Measurements from ENCODE around the gene VCX.
"Not testable (repeated sequence)": the region's sequence is repeated elsewhere in the genome, so short reads cannot be mapped to it uniquely, and the experiment has no call there.

Gene VCX

DNA sequence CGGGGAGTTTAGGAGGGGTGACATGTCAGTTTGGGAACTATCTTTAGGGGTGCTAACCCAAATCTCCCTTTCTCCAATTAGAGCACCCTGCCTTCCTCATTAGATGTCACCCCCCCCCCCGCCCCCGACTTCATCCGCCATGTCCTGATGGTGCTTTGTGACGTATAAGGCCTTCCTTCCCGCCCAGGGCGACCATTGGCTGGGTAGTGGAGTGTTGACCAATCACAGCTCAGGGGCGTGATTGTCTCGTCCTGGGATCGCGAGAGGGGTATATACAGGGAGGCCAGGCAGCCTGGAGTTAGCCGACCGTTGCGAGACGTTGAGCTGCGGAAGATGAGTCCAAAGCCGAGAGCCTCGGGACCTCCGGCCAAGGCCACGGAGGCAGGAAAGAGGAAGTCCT is at the start of gene VCX:
Gene VCX, plus strand, starts transcription at position 301 of the 400 bp plus-strand sequence. Its CDS starts 33 bp downstream, at position 334.
- DNase-seq, result not testable (repeated sequence)

DNA sequence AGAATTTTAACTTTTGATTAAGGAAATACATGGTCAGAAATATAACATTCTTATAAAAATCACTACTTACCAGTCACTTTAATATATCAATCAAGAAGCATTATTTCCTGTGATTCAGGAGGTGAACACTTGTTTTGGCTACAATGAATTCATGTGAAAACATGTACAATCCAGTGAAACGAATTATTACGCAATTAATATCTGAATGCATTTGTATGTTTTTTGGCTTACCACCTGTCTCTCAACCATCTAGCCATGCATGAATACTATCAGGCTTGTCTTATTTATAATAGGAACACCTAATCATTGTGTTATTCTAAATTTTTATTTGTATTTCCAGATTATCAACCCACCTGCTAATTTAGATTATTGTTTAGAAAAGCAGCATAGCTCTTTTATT is 44.6 kb upstream of the VCX start:
- no peak for DNase-seq

DNA sequence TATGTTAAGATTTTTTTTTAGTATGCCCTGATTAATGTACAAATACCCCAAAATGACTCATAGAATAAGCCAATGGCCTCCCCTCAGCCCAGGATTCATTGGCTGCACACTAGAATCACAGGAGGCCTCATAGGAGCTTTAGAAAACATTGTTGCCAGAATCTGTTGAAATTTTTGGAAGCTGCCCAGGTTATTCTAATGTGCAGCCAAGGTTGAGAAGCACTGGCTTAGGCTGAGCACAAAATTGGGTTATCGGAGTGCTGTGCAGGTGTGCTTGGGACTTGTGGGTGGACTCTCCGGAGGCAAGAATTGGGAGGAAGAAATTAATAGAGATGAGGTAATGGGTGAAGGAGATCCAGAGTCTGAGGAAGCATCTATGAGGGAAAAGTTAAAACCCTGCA is 41.3 kb upstream of the VCX start:
- DNase-seq, result no peak

DNA sequence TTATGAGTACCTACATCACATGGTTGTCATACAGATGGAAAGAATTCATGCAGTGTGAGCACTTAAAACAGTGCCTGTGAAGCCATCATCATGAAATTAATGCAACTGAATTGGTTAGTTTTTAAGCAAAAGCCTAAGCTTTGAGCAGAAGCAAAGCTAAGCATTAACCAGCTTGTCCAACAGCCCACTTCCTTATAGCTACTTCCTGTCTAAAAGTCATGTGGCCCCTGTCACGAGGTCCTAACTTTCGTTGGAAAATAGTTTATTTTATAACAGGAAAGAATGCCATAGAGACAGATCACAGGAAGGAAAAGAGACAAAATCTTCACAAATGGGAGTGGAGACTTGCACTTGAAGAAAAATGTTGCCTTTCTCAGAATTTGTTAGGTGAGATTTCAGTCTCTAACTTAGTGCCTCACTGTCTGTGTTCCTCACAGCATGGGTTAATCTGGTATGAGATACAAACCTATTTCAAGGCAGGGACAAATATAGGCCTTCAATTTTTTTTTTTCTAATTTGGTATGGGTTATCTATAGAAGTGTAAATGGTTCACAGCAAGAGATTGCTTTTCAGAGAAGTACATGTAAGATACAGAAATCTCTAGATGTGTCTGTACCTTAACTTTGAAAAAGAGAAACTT is 27.7 kb upstream of the VCX start:
- no peak for DNase-seq

DNA sequence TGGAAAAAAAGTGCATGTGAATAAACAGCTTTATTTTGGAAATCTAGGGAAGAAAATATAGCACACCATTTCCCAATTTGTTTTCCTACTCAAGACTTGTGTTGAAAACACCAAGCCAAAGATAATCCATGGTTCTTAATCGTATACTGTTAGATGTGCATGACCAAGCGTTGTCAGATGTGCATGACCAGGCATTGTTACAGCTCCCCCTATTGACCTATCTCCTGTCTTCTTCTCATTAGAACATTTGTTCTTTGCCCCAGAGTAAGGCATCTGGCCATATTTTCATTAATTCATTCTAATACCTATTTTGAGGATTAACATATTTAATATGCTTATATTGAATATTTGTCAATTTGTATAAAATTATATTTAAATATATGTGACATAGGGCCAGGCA is 14.4 kb upstream of the VCX start:
- no peak for DNase-seq

DNA sequence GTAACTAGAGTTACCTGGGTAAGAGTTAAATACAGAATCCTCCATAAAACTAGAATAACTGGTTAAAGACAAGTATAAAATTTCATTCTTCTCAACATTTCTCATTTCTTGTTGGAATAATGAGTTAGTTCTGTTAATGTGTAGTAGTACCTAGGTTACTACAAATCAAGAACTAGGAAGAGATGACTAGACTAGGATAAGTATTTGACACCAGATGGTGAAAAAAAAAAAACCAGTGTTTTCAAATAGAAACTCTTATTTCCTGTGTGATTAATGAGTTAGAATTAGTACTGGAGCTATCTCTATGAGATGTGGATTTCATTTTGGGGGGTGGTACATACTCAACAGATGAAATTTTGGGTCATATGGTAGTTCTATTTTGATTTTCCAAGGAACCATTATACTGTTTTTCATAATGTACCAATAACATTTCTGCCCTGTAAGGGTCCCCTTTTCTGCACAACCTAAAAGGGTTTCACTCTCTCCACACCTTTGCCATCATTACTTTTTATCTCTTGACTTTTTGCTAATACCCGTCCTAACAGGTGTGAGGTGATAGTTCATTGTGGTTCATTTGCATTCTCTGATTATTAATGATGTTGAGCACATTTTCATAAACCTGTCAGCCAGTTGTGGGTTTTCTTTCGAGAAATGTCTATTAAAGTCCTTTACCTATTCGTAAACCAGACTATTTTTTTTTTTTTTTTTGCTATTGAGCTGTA is 1.7 kb upstream of the VCX start:
- no peak for DNase-seq

DNA sequence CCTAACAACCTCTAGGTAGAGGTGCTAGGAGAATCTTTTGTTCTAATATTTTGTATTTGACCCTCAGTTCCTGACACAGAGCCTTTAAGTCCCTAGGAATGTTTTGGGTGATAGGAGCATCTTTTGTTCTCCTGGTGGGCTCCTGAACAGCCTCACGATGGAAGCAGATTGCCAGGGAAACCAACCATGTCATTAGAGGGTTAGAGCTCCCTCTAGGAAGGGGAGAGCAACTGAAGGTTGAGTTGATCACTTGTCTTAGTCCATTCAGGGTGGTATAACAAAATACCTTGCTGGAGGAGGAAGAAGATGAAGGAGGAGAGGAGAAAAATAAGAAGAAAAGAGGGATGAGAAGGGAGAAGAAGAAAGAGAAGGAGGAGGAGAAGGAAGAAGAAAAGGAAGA is 9.2 kb downstream of the VCX start:
- no peak for DNase-seq

DNA sequence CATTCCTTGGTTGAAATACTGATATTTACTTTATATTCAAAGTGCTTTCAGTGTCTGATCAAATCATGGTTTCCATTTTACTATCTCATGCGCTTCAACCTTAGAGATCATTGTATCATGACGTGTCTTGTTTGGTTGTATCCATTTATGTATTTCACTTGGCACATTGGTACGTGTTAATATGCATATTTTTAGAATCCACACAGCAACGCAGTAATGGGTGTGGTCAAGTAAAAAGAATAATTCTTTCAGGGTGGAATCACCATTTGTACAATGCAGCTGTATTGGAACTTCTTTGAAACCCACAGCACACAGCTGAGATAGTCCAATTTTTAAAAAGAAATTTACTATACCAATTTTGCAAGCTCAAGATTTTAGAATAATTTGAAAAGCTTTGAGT is 29.1 kb downstream of the VCX start:
- no peak for DNase-seq

DNA sequence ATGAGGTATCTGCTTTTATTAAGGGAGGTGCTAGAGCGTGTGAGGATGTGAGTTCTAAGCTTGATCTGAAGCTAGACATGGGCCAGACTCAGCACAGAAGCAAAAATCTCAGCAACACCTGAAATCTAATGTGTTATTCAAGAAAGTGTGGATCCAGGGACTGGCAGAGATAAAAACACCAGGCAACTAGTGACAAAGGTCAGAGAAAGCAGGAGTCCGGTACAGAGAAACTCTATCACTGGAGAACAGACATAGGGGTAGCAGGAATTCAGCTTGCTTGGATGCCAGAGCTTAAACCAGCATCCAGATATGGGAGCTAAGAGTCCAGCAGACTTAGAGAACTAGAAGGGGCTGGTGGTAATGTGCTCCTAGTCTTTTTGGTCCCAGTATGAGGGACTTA is 34.0 kb downstream of the VCX start:
- no peak for DNase-seq

DNA sequence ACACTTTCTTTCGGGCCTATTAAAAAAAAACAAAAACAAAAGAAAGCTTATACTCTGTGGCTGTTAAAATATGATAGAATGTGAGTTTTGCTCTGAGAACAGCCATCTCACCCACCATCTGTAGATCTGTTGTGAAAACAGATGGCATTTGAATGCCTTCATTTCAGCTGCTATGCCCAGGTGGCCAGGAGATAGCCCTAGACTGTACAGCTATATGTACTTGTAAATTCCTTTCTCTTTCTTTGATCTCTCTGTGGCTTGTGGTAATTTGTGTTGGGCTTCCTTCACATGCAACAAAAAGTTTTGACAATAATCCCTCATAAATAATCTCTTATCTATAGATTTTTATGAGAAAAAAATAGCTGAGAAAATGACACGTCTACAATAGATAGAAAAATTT is 46.2 kb downstream of the VCX start:
- no peak for DNase-seq

DNA sequence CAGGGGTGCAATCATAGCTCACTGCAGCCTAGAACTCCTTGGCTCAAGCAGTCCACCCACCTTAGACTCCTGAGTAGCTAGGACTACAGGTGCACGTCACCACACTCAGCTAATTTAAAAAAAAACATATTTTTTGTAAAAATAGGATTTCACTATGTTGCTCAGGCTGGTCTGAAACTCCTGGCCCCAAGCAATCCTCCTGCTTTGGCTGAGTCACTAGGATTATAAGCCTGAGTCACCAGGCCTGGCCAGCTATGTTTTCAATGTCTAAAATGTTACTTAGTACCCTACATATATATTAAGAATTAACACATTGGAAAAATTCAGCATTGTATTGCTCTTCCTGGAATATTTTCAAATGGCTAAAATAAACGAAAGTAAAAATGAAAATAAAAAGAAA is 46.7 kb downstream of the VCX start:
- DNase-seq, result no peak

DNA sequence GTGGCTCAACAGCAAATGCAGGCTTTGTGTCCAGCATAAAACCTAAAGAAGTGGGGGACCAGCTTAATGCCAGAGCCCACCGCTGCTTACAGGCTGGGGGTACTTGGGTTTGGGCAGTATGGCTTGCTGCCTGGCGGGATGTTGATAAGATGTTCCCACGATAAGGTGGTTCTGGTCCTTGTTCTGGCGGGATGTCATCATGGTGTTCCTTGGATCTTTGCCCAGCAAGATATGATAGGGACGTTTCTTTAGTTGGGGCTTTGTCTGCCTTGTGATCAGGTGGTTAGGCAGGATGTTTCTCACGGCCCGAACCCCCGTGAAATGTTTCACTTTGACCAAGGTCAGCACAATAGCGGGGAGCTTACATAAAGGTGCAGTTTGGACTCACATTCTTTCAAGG is 49.0 kb downstream of the VCX start:
- no peak for DNase-seq

Data from NCI-H1436 treated with DMSO at 0.1 percent for 48 hours (cell line).